A549 (cell line): ENCODE measurements around the gene SP2. TPM values are rescaled to one million over a fixed set of nuclear protein-coding genes. Genes with fewer than 3 reads are reported as not detected.

ENCODE experiments used
- ATAC-seq, 2 experiments: fragments of 200-7000 bp in 1 of 2; fragments of >200 bp in 1 of 2; cut with Nextera tagmentation in 1 of 2; cut with Tn5 transposase in 1 of 2; 3 replicates each; pipeline versions ENCODE4 v1.8.0 to v1.9.1; 2018 to 2020; ENCODE audit warnings: mild to moderate bottlenecking in 1 of 2, moderate library complexity in 1 of 2
- CTCF ChIA-PET: fragments of 300-600 bp; sonication (Branson Sonifier 250); formaldehyde crosslinking; extraction: SDS; loops from one replicate; lab custom pipeline; 2021; ENCODE audit warnings: antibody characterized with exemption, inconsistent platforms; lab: Yijun Ruan, JAX
- POLR2A ChIA-PET: fragments of 350-600 bp; formaldehyde crosslinking; extraction: SDS; loops from one replicate; lab custom pipeline; 2021; ENCODE audit warnings: antibody characterized with exemption, inconsistent platforms; lab: Yijun Ruan, JAX
- DNase-seq, 2 experiments: peaks; one replicate each; pipeline versions ENCODE4 v3.0.0 to v3.0.0-alpha.2; 2011 to 2016; ENCODE audit warnings: low read depth in 1 of 2, low spot score in 1 of 2
- FAIRE-seq: peaks from 2 replicates; lab custom pipeline; 2011; peaks lifted over from hg19 to GRCh38; lab: Jason Lieb, UNC
- H3K27ac ChIP-seq, 2 experiments: fragments of >200 bp; sonication (Bioruptor Twin); formaldehyde crosslinking; 3 replicates each; pipeline ENCODE4 v1.5.1; 2016 to 2017
- H3K4me1 ChIP-seq: fragments of >200 bp; sonication (Bioruptor Twin); formaldehyde crosslinking; 3 replicates; pipeline ENCODE4 v1.6.1; 2016
- H3K4me2 ChIP-seq: fragments of >200 bp; sonication (Bioruptor Twin); formaldehyde crosslinking; 3 replicates; pipeline ENCODE4 v1.6.1; 2016
- H3K4me3 ChIP-seq: fragments of >200 bp; sonication (Bioruptor Twin); formaldehyde crosslinking; 3 replicates; pipeline ENCODE4 v1.5.1; 2016
- H3K9me3 ChIP-seq: fragments of >200 bp; sonication (Bioruptor Twin); formaldehyde crosslinking; 3 replicates; pipeline ENCODE4 v1.6.1; 2016
- BHLHE40 ChIP-seq: IDR thresholded peaks from 2 replicates; pipeline ENCODE4 v1.6.1; 2012; ENCODE audit warnings: low read depth, low read length, inconsistent platforms
- CBX8 ChIP-seq: fragments of 200-600 bp; sonication (generic); IDR thresholded peaks from 2 replicates; pipeline ENCODE4 v1.6.1; 2016
- CHD2 ChIP-seq: fragments of 150-350 bp; IDR thresholded peaks from 2 replicates; pipeline ENCODE4 v1.6.1; 2014; ENCODE audit warnings: low read length; ENCODE audit not compliant: partially characterized antibody
- HDAC2 ChIP-seq: fragments of 200-600 bp; sonication (generic); IDR thresholded peaks from 2 replicates; pipeline ENCODE4 v1.6.1; 2016
- HMGXB4 ChIP-seq: fragments of 250-450 bp; sonication (Bioruptor Pico); IDR thresholded peaks from 2 replicates; pipeline ENCODE4 v1.5.0; 2021; ENCODE audit warnings: mild to moderate bottlenecking, moderate library complexity, borderline replicate concordance
- KDM1A ChIP-seq: fragments of 200-600 bp; sonication (generic); IDR thresholded peaks from 2 replicates; pipeline ENCODE4 v1.6.1; 2016; ENCODE audit warnings: low read depth, mild to moderate bottlenecking
- MAZ ChIP-seq: fragments of 150-350 bp; IDR thresholded peaks from 2 replicates; pipeline ENCODE4 v1.6.1; 2014; ENCODE audit warnings: antibody characterized with exemption, low read depth, low read length, borderline replicate concordance
- REST ChIP-seq: fragments of 200-600 bp; sonication (generic); IDR thresholded peaks from 2 replicates; pipeline ENCODE4 v1.6.1; 2016; ENCODE audit warnings: antibody characterized with exemption, mild to moderate bottlenecking, moderate library complexity
- RNF2 ChIP-seq: fragments of 200-600 bp; sonication (generic); IDR thresholded peaks from 2 replicates; pipeline ENCODE4 v1.6.1; 2016; ENCODE audit warnings: low read depth, mild to moderate bottlenecking, antibody characterized with exemption, moderate library complexity, borderline replicate concordance
- USF2 ChIP-seq: fragments of 450-650 bp; IDR thresholded peaks from 2 replicates; pipeline ENCODE4 v1.6.1; 2014; ENCODE audit warnings: antibody characterized with exemption
- ZSCAN20 ChIP-seq: fragments of 250-450 bp; sonication (Bioruptor Pico); IDR thresholded peaks from 2 replicates; pipeline ENCODE4 v1.8.0; 2022; ENCODE audit warnings: mild to moderate bottlenecking, moderate library complexity
- WGBS: methylation state at CpG from one replicate; pipeline ENCODE4 v1.1.6; 2017; ENCODE audit errors: missing lambda C conversion rate; 5-methylcytosine and 5-hydroxymethylcytosine counted together
- polyA plus RNA-seq, 4 experiments: library from polyadenylated mRNA; depleted of rRNA in 3 of 4; stranded (reverse); fragments of >200 nt; fragmentation: RNase III in 1 of 4; extraction: RNeasy Plus Mini Kit Qiagen cat#74134 plus additional on column Dnase treatment in 1 of 4; gene quantifications; 2 replicates in 3 of 4; 3 replicates in 1 of 4; pipeline ENCODE4 v1.2.3, GENCODE V29; 2011 to 2017

Gene SP2
- polyA plus RNA-seq, 2 of the 4 experiments (the other 2 are of a cell fraction) = 6.2 to 11.6 TPM

- peak; percentile 58; the same call in 1 of the 2 replicates for TF ChIP-seq RNF2
These were observed 45.1 kb upstream of the SP2 start, which contains the start of gene SP6 (continued) for GRCh38 chr17:47850692-47851573.

GRCh38 chr17:47851764-47852112, 44.3 kb upstream of the SP2 start:
- Histone ChIP-seq H3K4me3 (no peak overlapping the region), H3K27ac (peak overlapping the region in 1 of 2 experiments; percentile 91; a peak in 3 of 6 replicates), H3K9me3 (no peaks in the 10 kb centered on the region), H3K4me1 (peaks cover 16% of the 10 kb centered on the region), H3K4me2 (peak overlapping the region; percentile 93)
- ATAC-seq (no peak), FAIRE-seq (no peak), DNase-seq (no peak)
- no peak for TF ChIP-seq HMGXB4
- TF ChIP-seq CBX8 = no peak
- no peak for TF ChIP-seq ZSCAN20 (CRISPR knock-in tag)
- TF ChIP-seq REST = no peak
- no peak for TF ChIP-seq BHLHE40
- TF ChIP-seq HDAC2 = no peak
- no peak for TF ChIP-seq USF2
- TF ChIP-seq KDM1A = no peak
- no peak for TF ChIP-seq RNF2
- TF ChIP-seq MAZ = no peak
- CTCF ChIA-PET = interaction anchor here (0.6 to 36.3 kb wide), 7 partner anchors 6 to 624 kb away, joined by 3 to 1860 read pairs (median 225); partner anchors contain the start of genes SCRN2, SP2 and SP6
- POLR2A ChIA-PET = interaction anchor here (1.8 to 3.6 kb wide), 2 partner anchors 44 to 90 kb away, joined by 5 to 18 read pairs; partner anchors contain the start of genes PNPO and SP2
- WGBS = 95% methylated on average over 11 of the region's 11 CpGs

GRCh38 chr17:47852113-47852949, 43.7 kb upstream of the SP2 start:
- no peak overlapping the region for H3K4me3 ChIP-seq
- no peak for TF ChIP-seq CHD2
- TF ChIP-seq CBX8 = 0 out of 2 replicates have a peak, but pooled peaks have one; percentile 53
- CTCF ChIA-PET = interaction anchor here (0.6 to 36.3 kb wide), 5 partner anchors 7 to 237 kb away, joined by 3 to 1860 read pairs (median 225); partner anchors contain the start of genes SCRN2, SP2 and SP6
- WGBS = 81% methylated on average over 32 of the region's 32 CpGs
- POLR2A ChIA-PET = interaction anchor here (1.8 to 3.6 kb wide), 2 partner anchors 43 to 89 kb away, joined by 5 to 18 read pairs; partner anchors contain the start of genes PNPO and SP2
- ATAC-seq (no peak), DNase-seq (no peak), FAIRE-seq (no peak)
- no peak overlapping the region for H3K4me2 ChIP-seq
- H3K9me3 ChIP-seq = no peaks in the 10 kb centered on the region
- H3K4me1 ChIP-seq = peaks cover 16% of the 10 kb centered on the region
- H3K27ac ChIP-seq = no peak overlapping the region; a peak in 1 of 6 replicates
